Measurements from ENCODE around the gene PCDH1.
A peak's percentile ranks its signal among the peaks of the same experiment; 100 is the strongest.

PCDH1 gene

DNA sequence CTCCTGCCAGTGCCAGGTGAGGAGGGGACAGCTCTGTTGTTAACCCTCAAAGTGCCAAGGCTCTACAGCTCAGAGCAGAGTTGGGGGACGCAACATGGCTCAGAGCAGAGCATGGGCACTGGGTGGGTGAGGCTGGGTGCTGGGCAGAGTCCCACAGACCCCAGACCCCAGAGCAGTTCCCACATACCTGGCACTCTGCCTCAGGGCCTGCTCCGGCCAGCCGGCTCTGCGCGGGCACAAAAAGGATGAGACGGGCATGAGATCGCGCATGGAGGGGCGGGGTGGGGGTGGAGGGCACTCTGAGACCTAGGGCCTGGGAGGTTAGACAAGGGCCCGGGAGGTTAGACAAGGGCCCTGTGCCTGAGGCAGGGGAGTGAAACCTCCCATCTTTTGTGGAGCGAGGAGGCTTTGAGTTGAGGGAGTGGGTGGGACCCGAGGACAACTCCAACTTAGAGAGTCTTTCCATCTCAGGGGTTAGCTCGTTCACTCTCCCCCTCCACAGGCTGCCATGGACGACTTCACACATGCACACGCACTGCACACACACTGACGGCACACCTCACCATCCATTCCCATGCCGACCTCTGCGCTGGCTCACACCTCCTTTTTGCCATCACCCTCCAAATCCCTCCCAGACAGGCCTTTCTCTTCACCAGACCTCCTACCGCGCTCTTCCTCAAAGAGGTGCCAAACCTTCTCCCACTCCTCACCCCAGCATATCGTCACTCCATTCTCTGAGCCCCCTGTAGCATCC is 22.0 kb downstream of the PCDH1 start:
- Histone ChIP-seq H3K4me3 (ENCODE audit: low read depth, low read length) (no peak overlapping the region), H3K27me3 (no peaks in the 10 kb centered on the region), H3K36me3 (peaks cover 5% of the 10 kb centered on the region; the same call in 1 of the 2 replicates), H3K4me1 (peaks cover 14% of the 10 kb centered on the region), H3K9me3 (no peaks in the 10 kb centered on the region)
- DNase-seq = no peak
- TF ChIP-seq, protein P1, sequence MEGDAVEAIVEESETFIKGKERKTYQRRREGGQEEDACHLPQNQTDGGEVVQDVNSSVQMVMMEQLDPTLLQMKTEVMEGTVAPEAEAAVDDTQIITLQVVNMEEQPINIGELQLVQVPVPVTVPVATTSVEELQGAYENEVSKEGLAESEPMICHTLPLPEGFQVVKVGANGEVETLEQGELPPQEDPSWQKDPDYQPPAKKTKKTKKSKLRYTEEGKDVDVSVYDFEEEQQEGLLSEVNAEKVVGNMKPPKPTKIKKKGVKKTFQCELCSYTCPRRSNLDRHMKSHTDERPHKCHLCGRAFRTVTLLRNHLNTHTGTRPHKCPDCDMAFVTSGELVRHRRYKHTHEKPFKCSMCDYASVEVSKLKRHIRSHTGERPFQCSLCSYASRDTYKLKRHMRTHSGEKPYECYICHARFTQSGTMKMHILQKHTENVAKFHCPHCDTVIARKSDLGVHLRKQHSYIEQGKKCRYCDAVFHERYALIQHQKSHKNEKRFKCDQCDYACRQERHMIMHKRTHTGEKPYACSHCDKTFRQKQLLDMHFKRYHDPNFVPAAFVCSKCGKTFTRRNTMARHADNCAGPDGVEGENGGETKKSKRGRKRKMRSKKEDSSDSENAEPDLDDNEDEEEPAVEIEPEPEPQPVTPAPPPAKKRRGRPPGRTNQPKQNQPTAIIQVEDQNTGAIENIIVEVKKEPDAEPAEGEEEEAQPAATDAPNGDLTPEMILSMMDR (IDR thresholded peaks at IDR 0.05; ENCODE audit: low read depth, low read length) = no peak

DNA sequence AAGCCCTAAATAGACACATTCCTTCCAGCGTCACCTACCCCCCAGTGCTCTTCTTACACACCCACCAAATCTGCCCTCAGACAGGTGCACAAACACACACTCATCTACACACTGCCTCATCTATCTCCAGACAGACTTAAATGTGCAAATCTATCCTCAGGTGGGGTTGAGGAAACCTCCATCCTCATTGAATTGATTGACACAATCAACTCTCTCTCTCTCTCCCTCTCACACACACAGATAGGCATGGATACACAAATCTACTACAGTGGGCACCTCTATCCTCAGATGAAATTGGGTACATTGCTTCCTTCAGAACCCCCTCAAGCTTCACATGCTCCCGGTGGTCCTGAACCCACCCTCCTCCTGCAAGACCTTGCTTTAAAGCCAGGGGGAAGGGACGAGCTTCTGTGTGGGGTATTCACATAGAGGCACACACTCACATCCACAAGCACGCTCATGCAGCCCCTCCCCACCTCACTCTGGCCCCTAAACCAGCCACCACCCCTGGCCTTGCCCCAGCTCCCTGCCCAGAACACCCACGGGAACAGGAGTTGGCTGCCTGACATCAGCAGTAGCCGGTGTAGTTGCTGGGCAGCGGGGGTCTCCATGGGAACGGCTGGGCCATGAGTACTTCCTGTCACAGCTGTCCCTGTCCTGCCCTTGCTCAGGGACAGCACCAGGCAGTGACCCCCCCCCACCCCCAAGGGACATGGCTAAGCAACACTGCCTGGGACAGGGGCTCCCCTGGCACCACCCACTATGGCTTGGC is 22.8 kb downstream of the PCDH1 start:
- Histone ChIP-seq H3K27me3 (no peaks in the 10 kb centered on the region), H3K36me3 (peaks cover 5% of the 10 kb centered on the region; the same call in 1 of the 2 replicates), H3K9me3 (no peaks in the 10 kb centered on the region), H3K4me1 (peaks cover 18% of the 10 kb centered on the region), H3K4me3 (ENCODE audit: low read depth, low read length) (no peak overlapping the region)
- TF ChIP-seq, protein P1 (IDR thresholded peaks at IDR 0.05; ENCODE audit: low read depth, low read length) = no peak
- DNase-seq = peak; percentile 72

DNA sequence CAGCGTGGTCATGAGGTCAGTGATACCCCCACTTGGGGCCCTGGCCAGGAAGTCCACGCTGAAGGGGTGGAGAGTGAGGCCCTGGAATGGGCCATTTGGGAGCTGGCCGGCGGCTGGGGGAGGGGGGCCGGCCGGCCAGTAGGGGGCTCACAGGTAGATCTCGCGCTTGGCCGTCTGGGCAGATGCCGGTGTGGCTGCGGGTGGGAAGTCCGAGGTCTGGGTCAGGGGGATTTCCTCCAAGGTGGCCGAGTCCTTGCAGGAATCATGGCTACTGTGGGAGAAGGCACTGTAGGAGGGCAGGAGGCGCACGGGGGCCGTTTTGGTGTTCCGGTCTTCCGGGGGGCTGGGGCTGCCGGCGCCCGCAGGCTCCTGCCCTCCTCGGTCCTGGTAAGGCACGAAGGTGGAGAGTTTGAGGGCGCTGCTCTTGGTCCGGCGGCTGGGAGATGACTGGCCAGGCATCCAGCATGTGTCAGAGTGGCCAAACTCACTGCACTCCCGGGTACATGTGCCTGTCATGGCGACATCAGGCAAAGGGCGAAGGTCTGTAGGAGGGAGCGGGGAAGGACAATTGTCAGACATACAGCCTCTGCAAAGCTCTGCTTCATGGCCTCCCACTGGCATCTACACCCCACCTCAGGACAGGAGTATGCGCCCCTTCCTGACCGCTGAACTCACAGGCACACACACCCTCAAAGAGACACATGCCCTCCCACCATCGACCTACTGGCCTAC is 24.1 kb downstream of the PCDH1 start:
- DNase-seq = no peak
- TF ChIP-seq, protein P1 (IDR thresholded peaks at IDR 0.05; ENCODE audit: low read depth, low read length) = no peak
- no peak overlapping the region for H3K4me3 ChIP-seq (ENCODE audit: low read depth, low read length)
- peaks cover 18% of the 10 kb centered on the region for H3K4me1 ChIP-seq
- no peaks in the 10 kb centered on the region for H3K27me3 ChIP-seq
- H3K36me3 ChIP-seq = peaks cover 5% of the 10 kb centered on the region; the same call in 1 of the 2 replicates
- no peaks in the 10 kb centered on the region for H3K9me3 ChIP-seq

DNA sequence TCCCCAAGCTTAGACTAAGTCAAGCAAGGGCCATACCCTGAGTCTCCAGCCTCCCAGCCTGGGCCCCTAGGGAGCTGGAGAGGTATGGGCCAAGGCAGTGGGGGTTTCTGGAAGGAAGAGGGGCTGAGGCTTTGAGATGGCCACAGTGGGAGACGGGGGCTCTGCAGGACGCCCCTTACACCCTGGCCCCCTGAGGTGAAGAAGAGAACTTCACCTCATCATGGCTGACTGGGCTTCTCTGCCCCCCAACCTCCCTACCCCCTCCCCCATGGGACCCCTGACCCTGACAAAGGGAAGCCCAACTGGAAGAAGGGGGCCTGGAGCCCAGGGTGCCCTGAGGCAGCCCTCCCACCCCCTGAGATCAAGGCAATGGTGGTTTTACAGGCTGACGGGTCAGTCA is 25.8 kb downstream of the PCDH1 start:
- TF ChIP-seq, protein P1 (IDR thresholded peaks at IDR 0.05; ENCODE audit: low read depth, low read length) = no peak
- Histone ChIP-seq H3K4me1 (peaks cover 23% of the 10 kb centered on the region), H3K4me3 (ENCODE audit: low read depth, low read length) (no peak overlapping the region), H3K27me3 (no peaks in the 10 kb centered on the region), H3K36me3 (peaks cover 5% of the 10 kb centered on the region; the same call in 1 of the 2 replicates), H3K9me3 (no peaks in the 10 kb centered on the region)
- no peak for DNase-seq

DNA sequence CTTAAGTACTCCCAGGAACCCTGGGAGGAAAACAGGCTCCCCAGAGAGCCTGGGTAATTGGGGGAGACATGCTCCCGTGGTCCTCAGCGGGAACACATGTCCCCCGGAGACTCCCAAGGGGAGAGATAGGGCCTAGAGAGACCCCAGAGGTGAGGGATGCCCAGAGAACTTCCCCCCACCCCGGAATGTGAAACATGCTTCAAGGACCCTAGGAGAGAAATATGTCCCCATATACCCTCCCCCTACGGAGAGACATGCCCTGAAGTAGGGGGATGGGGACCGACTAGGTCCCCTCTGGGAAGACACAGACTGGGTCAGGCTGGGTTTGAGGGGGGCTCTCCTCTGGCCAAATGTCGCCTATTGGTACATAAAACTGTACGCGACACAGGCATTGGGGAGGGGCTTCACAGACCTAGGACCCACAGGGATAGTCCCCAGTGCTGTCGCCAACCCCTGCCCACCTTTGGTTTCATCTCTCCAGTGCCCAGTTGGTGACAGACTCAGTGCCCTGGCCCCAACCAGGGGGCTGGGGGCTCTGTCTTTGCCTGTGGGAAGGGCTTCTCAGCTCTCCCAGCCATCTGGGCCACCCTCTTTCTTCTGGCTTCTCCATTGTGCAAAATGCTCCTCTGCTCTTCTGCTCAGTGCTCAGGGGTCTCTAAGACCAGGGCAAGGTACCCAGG is 26.9 kb downstream of the PCDH1 start:
- H3K36me3 ChIP-seq = peaks cover 5% of the 10 kb centered on the region; the same call in 1 of the 2 replicates
- no peak for DNase-seq
- no peak overlapping the region for H3K4me3 ChIP-seq (ENCODE audit: low read depth, low read length)
- H3K9me3 ChIP-seq = no peaks in the 10 kb centered on the region
- TF ChIP-seq, protein P1 (IDR thresholded peaks at IDR 0.05; ENCODE audit: low read depth, low read length) = no peak
- peaks cover 26% of the 10 kb centered on the region for H3K4me1 ChIP-seq
- H3K27me3 ChIP-seq = no peaks in the 10 kb centered on the region
